ENCODE data around the gene ZNF273.
A peak's percentile ranks its signal among the peaks of the same experiment; 100 is the strongest.
"Not testable (repeated sequence)": the region's sequence is repeated elsewhere in the genome, so short reads cannot be mapped to it uniquely, and the experiment has no call there.

Gene ZNF273

GRCh38 chr7:64902806-64903721 lies at the start of gene ZNF273:
Gene ZNF273 (plus strand): TSS chr7:64903273. CDS start chr7:64903318, 45 bp downstream.
- peak; percentile 87 for DNase-seq

GRCh38 chr7:64853679-64854078 lies 49.4 kb upstream of the ZNF273 start:
- DNase-seq, result no peak

DNA sequence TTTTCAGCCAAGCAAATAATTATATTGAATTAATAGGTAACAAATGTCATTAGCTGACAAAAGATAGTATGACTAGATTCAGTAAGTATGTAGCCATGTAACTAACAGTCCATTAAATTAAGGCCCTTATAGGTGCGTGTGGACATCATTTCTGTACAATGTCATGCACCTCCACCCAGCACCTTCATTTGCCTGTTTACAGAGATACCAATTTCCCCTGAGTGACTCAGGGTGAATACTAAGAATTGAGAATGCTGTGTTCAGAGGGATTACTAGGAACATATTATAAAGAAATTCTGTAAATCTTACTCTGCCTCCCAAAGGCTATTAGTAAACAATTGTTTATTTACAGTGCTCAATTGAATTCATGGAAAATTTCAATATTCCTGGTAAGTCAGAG lies 48.1 kb upstream of the ZNF273 start:
- no peak for DNase-seq

DNA sequence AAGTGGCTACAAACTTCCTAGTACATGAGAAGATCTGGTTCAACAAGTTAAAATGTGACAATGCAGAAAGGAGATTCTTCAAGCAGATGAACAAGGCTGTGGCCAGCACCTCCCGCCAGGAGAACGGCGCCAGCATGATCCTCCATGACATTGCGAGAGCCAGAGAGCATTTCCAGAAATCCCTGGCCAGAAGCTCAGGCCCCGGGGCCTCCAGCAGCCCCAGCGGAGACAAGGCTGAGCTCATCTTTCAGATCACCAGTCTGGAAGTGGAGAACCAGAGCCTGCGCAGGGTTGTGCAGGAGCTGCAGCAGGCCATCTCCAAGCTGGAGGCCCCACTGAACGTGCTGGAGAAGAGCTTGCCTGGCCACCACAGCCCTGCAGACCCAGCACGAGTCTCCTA lies 40.1 kb upstream of the ZNF273 start:
- DNase-seq, result no peak

DNA sequence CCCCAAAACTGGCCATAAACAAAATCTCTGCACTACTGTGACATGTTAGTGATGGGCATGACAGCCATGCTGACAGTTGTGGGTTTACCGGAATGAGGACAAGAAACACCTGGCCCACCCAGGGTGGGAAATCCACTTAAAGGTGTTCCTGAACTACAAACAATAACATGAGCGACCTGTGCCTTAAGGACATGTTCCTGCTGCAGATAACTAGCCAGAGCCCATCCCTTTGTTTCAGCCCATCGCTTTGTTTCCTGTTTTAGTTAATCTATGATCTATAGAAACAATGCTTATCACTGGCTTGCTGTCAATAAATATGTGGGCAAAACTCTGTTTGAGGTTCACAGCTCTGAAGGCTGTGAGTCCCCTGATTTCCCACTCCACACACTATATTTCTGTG lies 39.5 kb upstream of the ZNF273 start:
- DNase-seq, result not testable (repeated sequence)

DNA sequence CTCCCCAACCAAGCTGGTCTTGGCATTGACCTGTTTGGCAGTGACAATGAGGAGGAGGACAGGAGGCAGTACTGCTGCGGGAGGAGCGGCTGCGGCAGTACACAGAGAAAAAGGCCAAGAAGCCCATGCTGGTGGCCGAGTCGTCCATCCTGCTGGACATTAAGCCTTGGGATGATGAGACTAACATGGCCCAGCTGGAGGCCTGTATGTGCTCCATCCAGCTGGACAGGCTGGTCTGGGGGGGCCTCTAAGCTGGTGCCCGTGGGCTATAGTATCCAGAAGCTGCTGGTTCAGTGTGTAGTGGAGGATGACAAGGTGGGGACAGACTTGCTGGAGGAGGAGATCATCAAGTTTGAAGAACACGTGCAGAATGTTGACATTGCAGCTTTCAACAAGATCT lies 39.1 kb upstream of the ZNF273 start:
- no peak for DNase-seq

DNA sequence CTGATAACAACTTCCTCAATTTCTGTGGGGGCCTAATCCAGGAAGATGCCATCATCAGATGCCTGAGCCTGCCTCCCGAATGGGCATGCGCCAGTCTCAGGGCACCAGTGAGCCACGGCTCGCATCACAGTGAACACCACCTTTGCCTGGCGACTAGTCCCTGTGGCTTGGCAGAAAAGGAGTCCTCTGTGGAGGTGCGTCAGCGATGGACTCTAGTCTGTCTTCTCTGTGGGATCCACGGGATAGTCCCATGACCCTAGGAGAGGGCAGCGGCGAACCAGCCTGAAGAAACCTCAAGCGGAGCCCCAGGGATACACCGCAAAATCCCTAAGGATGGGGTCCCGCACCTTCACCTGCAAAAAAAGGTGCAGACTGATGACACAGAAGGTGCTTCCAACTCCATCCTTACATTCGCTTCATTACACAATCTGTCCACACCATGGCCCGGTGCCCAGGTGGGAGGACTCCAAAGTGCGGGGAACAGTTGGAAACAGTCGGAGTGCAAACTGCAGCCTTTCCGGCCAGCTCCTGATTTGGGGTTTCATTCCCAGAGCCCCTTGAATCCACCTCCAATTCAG lies 35.1 kb upstream of the ZNF273 start:
- DNase-seq, result no peak

DNA sequence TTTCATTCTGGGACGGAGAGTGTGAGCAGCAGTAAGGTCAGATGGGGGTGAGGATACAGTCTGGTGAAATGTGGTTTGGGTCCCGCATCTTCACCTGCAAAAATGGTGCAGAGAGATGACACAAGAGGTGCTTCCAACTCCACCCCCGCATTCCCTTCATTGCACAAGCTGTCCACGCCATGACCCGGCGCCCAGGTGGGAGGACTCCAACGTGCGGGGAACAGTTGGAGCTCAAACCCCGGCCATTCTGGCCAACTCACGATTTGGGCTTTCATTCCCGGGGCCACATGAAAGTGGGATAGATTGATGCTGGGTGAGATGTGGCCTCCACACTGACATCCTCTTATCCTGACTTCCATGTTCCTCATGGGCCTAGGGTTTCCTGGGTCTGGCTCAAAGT lies 34.6 kb upstream of the ZNF273 start:
- DNase-seq, result no peak

DNA sequence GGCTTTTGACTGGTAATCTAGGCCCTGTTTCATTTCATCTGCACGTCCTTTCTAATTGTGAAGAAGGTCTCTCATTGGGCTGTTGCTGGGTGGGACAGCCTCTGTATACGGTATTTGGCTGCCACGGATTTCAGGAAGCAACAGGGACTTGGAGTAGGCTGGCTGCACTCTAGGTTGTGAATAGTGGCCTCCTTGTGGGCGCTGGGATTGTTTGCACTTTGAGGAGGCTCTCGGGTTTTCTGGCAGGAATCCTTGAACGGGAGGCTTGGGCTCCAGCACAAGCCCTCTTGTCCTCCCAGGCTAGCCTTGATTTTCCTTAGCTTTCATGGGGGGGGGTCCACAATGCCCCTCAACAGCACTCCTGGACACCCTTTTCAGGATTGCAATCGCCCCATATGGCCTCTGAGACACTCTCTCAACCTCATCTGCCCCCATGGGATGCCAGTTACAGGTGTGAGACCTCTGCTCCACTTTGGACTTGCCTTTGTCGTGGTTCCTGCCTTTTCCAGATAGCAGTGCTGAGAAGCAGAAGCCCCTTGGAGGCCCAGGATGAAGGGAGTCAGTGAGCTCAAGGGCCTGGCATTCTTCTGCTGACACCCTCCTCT lies 33.9 kb upstream of the ZNF273 start:
- no peak for DNase-seq

GRCh38 chr7:64869912-64870562 lies 33.0 kb upstream of the ZNF273 start:
- no peak for DNase-seq

GRCh38 chr7:64870656-64871055 lies 32.4 kb upstream of the ZNF273 start:
- no peak for DNase-seq

GRCh38 chr7:64871761-64872160 lies 31.3 kb upstream of the ZNF273 start:
- DNase-seq, result no peak

GRCh38 chr7:64872351-64873154 lies 30.5 kb upstream of the ZNF273 start:
- no peak for DNase-seq

DNA sequence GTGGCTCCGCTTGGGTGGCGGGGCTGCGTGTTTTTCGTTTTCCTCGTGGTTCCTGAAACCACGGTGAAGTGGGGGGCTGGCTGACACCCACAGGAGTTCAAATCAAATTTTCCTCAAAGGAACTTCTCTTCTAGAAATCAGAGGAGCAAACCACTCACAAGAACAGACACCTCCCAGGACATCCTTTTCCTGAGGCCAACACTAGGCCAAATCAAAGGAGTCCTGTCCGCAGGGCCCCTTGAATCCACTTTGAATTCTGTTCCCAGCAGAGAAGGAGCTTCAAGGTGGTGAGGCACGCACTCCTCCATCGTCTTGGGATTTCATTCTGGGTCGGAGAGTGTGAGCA lies 29.9 kb upstream of the ZNF273 start:
- no peak for DNase-seq

DNA sequence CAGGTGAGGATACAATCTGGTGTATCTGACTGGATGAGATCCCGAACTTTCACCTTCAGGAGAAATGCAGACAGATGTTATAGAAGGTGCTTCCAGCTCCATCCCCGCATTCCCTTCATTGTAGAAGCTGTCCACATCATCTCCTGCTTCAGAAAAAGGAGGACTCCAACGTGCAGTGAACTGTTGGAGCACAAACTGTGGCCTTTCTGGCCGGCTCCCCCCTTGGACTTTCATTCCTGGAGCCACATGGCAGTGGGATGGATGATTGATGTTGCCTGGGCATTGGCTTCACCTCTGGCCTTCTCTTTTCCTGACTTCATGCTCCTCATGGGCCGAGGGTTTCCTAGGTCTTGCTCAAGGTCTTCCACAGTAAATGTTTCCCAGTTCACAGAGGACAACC lies 29.6 kb upstream of the ZNF273 start:
- no peak for DNase-seq

DNA sequence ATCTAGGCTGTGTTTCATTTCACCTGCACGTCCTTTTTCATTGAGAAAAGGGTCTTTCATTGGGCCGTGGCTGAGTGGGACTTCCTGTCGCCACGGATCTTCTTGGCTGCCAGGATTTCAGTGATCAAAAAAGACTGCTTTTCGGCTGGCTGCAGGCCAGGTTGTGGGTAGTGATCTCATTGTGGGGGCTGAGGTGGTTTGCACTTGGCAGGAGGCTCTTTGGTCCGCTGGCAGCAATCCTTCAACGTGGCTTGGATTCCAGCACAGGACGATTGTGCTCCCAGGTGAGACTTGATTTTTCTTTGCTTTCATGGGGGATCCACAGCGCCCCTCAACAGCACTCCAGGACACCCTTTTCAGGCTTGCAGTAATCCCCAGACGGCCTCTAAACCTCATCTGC lies 29.0 kb upstream of the ZNF273 start:
- no peak for DNase-seq

DNA sequence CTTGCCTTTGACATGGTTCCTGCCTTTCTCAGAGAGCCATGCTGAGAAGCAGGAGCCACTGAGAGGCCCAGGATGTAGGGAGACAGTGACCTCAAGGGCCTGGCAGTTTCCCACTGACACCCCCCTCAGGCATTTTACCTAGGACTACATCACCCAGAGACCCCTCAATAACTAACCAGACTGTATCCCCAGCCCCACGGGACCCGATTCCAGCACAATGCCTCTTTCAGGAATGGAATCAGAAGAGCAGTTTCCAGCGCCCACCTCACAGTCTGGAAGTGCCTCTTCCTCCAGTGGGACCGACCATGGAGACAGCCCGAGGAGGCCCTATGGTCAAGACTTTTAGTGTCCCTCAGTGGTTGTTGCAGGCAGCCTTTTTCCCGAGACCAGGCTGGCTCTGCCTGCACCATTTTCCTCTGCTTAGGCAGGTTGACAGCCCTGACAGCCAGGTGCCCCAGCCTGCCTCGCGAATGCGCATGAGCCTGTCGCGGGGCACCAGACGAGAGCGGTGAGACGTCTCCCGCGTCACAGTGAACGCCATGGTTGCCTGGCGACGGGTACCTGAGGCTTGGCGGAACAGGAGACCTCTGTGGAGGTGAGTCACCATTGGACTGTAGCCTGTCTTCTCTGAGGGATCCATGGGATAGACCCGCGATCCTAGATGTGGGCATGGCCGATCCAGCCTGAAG lies 28.4 kb upstream of the ZNF273 start:
- no peak for DNase-seq

GRCh38 chr7:64875258-64875657 lies 27.8 kb upstream of the ZNF273 start:
- no peak for DNase-seq

DNA sequence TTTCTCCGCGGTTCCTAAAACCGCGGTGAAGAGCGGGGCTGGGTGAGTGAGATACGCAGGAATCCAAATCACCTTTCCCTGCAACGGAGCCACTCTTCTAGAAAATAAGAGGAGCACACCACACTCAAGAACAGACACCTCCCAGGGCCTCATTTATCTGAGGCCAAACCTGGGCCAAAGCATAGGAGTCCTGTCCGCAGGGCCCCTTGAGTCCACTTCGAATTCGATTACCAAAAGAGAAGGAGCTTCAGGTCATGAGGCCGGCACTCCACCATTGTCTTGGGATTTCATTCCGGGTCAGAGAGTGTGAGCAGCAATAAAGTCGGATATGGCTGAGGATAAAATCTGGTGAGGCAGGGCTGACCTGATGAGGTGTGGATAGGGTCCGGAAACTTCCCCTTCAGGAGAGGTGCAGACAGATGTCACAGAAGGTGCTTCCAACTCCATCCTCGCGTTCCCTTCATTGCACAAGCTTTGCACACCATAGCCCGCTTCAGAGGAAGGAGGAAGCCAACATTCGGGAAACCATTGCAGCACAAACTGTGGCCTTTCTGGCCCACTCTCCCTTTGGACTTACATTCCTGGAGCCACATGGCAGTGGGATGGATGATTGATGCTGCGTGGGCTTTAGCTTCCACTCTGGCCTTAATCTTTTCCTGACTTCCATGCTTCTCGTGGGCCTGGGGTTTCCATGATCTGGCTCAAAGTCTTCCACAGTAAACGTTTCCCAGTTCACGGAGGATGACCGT lies 27.2 kb upstream of the ZNF273 start:
- DNase-seq, result no peak

DNA sequence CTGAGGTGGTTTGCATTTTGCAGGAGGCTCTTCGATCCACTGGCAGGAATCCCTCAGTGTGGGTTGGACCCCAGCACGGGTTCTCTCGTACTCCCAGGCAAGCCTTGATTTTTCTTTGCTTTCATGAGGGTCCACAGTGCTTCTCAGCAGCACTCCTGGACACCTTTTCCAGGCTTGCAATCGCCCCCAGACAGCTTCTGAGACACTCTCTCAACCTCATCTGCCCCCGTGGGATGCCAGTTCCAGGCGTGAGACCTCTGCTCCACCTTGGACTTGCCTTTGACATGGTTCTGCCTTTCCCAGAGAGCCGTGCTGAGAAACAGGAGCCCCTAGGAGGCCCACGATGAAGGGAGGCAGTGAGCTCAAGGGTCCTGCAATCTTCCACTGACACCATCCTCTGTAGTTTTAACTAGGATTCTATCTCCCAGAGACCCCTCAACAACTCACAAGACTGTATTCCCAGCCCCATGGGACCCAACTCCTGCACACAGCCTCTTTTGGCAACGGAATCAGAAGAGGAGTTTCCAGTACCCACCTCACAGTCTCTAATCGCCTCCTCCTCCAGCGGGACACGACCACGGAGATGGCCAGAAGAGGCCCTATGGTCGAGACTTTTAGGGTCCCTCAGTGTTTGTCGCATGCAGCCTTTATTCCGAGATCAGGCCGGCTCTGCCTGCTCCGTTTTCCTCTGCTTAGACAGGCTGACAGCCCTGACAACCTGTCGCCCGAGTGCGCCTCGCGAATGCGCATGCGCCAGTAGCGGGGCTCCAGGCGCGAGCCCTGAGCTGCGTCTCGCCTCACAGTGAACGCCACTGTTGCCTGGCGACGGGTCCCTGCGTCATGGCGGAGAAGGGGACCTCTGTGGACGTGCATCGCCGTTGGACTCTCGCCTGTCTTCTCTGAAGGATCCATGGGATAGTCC lies 26.0 kb upstream of the ZNF273 start:
- no peak for DNase-seq
